D341Med (cell line): ENCODE measurements around the gene SH3PXD2B.

Source experiments
- DNase-seq: peaks from one replicate; pipeline ENCODE4 v3.0.0; 2012; ENCODE audit warnings: low spot score

Gene SH3PXD2B

DNA sequence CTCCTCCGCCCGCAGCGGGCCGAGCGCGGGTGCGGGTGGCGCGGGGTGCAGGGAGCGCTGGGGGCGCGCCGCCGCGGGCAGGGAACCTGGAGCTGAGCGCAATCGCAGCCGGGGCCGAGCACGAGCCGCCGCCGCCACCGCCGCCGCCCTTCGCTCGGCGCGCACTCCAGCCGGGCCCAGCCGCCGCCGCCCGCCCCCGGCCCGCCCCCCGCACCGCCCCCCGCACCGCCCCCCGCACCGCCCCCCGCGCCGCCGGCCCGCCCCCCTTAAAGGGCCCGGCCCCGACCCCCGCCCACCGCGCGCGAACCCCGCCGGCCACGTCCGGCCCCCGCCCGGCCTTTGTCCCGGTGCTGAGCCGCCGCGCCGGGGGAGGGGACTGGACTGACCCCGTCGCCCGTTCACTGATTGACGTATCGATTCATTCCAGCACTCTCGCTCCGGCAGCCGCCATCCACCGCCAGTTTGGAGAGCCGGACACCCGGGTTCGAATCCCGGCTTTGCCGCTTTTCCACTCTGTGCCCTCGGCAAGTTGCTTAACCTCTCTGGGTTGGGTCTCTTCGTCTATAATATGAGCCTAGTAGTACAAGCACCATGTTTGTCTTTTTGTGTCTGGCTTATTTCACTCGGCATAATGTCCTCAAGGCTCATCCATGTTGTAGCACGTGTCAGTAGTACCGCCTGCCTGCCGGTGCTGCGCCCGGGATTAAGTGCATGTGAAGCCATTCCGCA, at the start of gene SH3PXD2B:
SH3PXD2B (minus strand) TSS at position 168 of the 729 bp plus-strand sequence. CDS start 173 bp downstream, outside the sequence.
- peak; percentile 88 for DNase-seq

DNA sequence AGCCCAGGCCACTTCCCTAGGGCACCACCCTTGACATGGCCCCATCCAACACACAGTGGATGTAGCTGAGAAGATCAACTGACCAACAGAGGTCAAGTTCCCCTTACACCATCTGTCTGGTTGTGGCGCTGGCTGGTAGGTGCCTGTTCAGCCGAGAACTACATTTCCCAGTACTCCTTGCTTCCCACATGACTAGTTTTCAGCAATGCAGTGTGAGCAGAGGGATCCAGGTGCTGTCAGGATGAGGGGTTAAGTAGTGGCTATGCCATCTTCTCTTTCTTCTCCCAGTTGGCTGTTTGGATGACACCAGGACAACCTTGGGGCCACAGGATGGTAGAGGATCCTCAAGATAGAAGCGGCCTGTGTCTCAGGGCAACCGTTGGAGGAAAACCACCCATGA, 48.6 kb upstream of the SH3PXD2B start:
- DNase-seq = peak; percentile 33

DNA sequence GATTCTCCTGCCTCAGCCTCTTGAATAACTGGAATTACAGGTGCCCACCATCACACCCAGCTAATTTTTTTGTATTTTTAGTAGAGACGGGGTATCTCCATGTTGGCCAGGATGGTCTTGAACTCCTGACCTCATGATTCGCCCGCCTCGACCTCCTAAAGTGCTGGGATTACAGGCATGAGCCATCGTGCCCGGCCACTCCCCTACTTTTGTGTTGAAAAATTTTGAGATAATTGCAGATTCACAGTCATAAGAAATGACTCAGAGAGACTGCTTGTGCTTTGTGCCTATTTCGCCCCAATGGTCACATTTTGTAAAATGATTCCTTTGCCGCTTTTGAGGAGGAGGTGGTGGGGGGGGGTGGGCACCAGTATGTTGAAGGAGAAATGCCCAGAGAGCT, 48.1 kb upstream of the SH3PXD2B start:
- DNase-seq = no peak

DNA sequence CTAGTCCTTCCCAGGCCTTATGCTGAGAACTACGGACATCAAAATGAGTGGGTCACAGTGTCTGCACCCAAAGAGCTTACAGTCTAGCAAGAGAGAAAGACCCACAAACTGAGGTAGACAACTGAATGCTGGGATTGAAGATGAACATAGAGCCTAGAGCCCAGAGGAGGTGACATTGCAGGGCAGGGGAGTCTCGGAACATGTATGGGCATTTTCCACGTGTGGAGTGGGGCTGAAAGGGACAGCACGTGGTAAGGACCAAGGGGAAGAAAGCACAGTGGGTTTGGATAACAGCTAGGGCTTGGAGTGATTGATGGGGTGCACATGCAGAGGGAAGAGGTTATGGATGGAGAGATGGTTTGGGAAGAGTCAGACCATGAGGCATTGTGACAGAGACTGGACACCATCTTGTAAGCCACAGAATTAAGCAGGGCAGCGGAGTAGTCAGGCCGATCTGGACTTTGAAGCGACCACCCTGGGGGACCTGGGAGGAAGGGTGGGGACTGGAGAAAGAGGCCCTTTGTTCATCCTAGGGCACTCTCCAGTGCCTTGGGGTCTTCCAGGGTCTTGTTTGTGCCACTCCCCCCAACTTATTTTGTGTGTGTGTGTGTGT, 47.5 kb upstream of the SH3PXD2B start:
- DNase-seq = peak; percentile 4

DNA sequence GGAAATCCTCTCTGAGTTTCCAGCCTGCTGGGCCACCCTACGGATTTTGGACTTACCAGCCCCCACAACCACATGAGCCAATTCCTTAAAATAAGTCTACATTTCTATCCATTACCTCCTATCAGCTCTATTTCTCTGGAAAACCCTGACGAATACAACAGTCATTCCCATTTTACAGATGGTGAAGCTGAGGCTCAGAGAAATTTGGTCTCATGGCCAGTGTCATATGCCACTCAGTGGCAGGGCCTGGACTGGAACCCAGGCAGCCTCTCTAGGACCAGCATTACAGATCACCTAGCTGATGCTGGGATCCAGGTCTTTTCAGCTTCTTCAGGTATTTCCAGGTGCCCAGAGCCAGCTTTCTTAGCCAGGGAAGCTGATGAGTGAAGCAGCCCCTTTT, 45.0 kb upstream of the SH3PXD2B start:
- DNase-seq = no peak

DNA sequence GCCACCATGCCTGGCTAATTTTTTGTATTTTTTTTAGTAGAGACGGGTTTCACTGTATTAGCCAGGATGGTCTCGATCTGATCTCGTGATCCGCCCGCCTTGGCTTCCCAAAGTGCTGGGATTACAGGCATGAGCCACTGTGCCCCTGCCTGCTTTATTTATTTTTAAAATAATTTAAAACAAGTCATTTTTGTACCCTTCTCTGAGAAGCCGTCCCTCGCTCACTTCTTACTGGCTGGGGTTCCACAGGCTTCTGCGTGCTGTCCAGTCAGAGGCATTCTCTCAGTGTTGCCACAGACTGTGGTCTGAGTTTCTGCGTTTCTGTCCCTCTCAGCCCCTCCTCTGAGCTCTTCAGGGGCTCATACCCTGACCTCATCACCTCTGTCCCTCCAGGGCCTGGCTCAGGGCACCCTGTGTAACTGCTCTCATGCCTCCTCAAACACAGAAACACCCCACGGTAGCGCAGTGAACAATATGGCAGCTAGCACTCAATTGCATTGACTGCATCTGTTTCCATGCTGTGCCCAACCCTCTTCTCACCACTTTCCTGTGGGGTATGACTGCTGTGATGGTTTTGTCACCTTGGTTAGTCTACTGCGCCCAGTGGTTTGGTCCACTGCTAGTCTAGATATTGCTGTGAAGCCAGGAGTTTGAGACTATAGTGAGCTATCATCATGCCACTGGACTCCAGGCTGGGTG, 44.3 kb upstream of the SH3PXD2B start:
- DNase-seq = no peak

DNA sequence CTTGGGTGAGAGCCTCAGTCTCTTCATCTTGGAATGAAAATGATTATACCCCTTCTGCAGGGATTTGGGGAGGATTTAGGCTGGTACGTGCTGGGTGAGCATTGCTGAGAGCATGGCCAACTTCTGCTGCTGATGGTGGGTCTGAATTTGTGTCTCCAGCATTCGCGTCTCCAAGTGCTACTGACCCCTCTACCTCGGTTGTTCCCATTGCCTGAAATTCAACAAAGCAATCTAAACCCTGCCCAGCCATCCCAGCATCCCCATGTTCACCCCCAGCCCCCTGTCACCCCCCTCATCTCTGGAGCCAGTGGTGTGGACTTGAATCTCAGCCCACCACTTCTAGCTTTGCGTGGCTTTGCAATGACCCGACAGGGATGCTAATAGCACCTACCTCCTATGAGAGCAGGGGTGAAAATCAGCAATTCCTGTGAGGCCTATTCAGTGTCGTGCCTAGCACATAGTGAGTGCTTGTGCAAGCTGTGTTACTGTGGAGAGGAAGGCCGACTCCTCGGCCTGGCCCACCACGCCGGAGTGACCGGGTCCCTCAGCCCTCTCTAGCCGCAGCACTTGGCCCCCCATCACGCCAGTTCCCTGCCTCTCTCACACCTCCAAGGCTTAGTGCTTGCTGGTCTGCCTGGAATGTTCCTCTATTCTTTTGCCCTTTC, 43.4 kb upstream of the SH3PXD2B start:
- no peak for DNase-seq

DNA sequence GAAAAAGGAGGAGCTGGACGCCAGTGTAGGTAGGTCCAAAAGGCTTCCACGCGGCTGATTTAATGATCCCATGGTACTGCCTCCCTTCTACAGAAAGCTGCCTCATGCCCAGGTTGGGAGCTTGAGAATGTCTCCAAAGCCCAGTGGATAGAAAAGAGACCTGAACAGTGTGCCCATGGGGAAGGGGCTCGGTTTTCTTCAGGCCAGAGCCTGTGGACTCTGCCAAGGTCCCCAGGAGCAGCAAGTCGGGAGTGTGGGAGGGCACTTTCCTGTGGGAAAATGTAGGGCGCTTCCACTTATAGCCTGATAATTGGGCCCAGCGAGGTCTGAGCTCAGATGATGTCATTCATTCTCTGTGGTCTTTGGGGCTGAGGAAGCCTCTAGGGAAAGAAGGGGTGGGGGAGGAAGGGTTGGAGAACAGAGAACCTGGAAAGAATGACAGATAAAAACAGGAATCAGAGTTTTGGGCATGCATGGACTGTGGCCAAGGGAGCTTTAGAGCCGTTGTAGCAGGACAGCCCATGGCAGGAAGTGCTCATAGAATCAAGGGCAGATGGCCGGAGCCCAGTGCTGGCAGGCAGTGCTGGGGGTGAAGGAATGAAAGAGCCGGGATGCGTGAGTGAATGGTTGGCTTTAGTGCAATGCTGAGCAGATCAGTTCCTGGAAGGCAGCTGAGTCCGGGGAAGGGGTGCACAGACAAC, 42.5 kb upstream of the SH3PXD2B start:
- DNase-seq = no peak

DNA sequence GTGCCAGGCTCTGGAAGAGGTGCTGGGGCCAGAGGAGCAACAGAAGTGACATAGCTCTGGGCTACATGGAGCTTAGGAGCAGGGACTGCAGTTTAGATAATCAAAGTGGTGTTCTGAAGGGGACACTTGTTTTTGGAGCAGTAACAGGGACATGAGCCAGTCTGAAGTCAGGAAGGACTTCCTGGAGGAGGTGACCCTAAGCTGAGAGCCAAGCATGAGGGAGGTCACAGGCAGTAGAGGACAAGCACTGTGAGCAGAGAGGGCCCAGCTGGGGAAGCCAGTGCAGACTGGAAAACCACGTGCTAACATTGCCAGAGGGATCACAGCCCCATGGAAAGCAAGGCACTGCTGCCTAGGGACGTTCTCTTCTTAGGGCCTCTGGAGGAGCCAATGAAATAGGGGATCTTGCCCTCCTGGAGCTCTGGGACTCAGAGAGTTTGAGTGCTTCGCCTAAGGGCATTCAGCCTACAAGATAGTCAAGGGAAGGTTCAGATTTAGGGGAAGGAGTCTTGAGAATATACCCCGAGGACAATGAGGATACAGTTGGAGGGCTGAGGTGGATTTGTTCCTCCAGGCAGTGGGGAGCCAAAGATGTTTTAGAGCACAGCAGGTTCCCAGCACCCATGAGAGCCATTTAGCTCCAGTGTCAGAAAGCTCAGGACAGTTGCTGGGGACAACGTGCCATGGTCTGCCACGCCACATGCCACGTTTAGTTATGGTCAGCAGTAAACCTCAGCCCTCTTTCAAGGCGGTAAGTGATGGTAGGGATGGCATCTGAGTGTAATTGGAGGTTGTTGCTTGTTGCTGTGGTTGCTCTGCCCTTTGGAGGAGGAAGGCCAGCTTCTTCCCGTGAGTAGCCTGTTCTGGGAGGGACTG, 40.5 kb upstream of the SH3PXD2B start:
- DNase-seq = no peak

DNA sequence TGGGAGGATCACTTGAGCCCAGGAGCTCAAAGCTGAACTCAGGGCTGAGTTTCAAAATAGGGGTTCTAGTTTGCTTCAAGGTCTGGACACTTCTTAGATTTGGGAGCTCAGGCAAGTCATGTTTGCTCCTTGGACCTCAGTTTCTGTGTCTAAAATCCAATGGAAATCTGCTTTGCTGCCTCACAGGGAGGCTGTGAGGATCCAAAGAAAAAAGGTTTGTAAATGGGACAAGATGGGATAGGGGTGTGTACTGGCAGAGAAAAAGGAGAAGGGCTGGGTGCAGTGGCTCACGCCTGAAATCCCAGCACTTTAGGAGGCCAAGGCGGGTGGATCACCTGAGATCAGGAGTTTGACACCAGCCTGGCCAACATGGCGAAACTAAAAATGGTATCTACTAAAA, 39.6 kb upstream of the SH3PXD2B start:
- no peak for DNase-seq

DNA sequence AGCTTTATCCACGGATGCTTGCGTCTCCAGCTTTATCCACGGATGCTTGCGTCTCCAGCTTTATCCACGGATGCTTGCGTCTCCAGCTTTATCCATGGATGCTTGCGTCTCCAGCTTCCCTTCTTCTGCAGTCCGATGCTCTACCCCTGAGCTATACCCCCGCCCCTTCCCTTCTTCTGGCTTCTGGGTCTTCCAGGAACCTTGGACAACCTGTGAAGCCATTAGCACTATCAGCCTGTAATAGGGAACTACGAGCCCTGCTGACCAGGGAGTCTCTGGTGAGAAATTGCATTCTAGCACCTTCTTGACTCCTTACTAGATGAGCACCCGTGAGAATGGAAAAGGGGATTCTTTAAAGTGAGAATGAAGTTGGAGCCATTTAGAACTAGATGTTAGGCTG, 39.1 kb upstream of the SH3PXD2B start:
- DNase-seq = no peak

DNA sequence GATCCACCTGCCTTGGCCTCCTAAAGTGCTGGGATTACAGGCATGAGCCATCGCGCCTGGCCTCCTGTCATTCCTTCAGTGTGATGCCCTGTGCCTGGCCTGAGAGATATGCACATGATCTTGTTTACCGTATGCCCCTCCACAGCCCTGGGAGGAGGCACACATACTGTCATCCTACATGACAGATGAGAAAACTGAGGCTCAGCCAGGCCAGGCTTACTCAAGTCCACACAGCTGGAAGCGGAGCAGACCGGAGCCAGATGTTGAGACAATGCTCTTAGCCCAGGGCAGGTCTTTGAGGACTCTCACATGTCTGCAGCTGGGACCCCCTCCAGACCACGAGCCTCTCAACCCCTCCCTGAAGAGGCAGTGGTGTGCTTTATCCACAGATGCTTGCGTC, 38.7 kb upstream of the SH3PXD2B start:
- no peak for DNase-seq

DNA sequence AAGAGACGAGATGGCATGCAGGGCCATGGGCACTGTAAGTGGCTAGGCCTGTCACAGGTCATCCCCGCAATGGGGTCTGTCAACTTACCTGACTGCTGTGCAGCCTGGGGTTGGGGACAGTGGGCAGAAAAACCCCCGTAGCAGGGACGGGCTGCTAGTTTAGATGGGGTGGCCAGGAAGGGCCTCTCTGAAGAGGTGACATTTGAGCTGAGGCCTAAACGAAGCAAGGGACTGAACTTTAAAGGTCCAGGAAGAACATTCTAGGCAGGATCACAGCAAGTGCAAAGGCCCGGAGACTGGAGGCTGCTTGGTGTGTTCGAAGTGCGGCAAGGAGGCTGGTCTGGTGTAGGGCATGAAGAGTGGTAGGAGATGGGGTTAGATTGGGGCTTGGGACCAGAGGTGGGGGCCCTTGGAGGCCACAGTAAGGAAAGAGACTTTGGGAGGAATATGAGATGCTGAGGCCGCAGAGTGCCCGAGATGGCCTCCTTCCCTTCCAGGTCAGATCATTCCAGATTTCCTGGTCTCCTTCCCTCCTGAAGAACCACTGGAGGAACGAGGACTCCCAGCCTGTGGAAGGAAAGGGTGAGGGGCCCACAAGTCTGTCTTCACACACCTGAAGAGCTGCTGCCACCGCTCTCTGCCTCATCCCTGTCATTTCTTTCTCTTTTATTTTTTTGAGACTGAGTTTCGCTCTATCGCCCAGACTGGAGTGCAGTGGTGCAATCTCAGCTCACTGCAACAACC, 37.9 kb upstream of the SH3PXD2B start:
- no peak for DNase-seq

DNA sequence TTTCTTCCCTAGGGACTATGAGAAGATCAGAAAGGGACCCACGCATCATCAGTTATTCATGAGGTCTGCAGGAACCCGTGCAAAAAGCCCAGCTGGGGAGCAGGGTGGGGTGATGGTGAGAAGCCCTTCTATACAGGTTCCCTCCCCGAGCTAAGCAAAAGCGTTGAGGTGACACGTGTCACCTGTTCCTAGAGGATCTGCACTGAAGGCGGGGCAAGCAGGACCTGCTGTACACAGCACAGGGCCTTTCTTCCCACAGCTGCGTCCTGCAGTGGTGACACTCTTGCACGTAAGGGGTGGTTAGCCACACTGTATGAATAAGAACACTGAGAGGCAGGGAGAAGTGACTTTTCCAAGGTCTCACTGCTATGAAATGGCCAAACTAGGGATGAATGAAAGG, 37.2 kb upstream of the SH3PXD2B start:
- no peak for DNase-seq

DNA sequence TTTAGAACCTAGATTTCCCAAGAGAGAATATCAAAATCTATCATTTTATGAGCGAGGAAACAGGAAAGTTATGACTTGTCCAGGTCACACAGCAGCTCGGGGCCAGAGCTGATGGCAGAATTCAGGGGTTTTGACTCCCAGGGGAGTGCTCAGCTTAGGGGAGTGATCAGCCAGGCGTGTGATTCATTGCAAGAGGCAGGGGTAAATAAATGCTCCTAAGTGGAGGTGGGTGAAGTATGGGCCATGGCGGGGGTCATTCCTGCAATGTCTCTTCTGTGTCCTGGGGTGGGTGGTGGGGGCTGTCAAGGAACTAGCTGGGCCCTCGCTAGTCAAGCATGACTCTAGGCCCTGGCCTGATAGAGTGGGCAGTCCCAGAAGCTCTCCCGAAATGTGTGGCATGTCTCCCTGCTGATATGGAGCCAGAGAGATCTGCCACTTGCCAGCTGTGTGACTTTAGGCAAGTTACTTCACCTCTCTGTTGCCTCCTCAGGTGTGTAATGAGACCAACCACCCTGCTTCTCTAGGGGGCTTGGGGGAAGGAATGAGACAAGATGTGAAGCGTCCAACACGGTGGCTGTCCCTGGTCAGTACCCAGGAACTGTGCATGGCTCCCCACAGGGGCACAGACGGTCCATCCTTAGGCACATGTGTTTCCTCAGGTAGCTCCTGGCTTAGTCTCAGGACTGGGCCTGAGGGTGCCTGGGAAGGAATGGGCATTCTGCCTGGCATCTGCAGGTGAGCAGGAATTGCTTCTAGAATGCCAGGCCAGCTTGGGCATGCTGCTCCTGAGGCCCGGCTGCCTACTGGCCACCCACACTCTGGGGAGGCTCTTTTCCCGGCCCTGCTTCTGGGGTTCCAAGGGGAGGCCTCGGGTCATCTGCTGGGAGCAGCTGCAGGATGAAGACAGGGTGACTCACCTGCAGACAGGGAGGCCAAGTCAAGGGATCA, 36.5 kb upstream of the SH3PXD2B start:
- DNase-seq = no peak

DNA sequence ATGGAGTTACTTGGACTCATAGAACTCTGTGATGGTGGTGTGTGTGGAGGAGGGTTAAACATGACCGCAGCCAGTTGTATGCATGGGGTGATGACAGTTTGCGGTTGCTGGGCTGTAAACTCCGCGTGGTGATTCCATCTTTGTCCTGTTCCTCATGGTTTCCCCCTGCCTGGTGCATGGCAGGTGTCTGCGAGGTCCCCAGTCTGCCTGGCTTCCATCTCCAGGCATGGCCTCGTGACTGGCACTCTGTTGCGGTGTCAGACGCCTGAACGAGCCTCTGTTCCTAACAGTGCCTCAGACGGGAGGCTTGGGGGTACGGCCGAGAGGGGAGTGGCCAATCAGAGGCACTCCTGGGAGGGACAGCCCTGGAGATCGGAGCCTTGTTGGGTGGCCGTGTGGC, 33.9 kb upstream of the SH3PXD2B start:
- no peak for DNase-seq

DNA sequence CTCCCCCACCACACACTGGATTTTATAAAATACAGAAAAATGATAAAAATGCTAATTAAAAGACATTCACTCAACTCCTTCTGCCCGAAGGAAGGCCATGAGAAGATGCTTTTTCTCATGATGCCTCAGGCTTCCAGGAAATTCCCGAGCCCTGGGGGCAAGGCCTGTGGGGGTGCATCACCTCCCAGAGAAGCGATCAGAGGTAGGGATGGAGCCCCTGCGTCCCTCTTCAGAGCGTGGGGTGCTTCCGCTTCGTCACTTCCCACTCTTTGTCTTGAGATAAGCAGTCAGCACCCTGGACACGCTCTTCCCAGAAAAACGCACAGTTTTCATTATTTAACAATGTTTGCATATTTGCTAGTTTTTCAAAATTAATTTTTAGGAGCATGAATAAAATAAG, 33.3 kb upstream of the SH3PXD2B start:
- DNase-seq = no peak

DNA sequence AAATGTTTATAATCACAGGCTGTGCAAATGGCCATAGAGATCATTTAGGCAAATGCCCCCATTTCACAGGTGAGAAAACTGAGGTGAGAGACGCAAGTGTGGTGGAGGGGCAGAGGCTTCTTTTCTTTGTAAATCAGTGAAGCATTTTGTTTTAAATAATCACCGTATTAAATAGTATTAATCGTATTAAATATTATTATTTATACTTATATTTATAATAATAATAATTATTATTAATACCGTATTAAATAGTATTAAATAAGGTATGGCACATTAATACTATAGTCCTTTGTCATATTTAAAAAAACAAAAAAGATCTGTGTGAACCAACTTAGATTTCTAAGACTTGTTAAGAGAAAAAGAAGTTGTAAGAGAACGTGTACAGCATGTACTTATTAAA, 32.6 kb upstream of the SH3PXD2B start:
- no peak for DNase-seq

DNA sequence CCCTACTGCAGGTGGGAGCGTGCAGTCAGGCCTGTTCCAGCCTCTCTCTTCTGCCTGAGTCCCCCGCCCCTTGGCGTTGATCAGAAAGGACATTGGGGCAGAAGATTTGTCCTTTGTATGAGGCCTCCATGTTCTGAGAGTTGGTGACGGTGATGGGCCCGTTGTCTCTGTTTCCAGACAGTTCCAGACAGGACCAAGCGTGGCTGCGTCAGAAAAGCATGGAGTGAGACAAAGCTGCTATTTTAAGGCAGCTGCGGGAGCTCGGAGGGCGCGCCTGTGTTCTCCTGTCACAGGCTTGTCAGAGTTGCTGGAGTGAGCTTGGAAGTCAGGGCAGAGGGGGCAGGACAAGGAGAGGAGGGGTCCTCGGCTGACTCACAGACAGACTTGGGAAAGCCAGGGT, 32.1 kb upstream of the SH3PXD2B start:
- no peak for DNase-seq
